B cell (primary cell): ENCODE data around the gene FHIT. TPM values are rescaled to one million over a fixed set of nuclear protein-coding genes. Genes with fewer than 3 reads are reported as not detected.

Experiments
- ATAC-seq: fragments of 200-7000 bp; cut with Tn5 transposase; one replicate; pipeline ENCODE4 v1.10.0; 2021; ENCODE audit warnings: low read depth, mild to moderate bottlenecking, moderate number of reproducible peaks, moderate library complexity
- CTCF ChIA-PET: fragments of 350-600 bp; sonication (Branson Sonifier 250); formaldehyde crosslinking; loops from one replicate; lab custom pipeline; 2021; ENCODE audit warnings: antibody characterized with exemption, inconsistent platforms; lab: Charles Lee
- POLR2A ChIA-PET: fragments of 350-600 bp; sonication (Branson Sonifier 250); formaldehyde crosslinking; loops from one replicate; lab custom pipeline; 2021; ENCODE audit warnings: antibody characterized with exemption; lab: Charles Lee
- DNase-seq: peaks from one replicate; pipeline ENCODE4 v3.0.0; 2013
- H2AFZ ChIP-seq: 2 replicates; pipeline ENCODE4 v1.6.1; 2012; ENCODE audit warnings: mild to moderate bottlenecking, low read depth, low read length; ENCODE audit not compliant: insufficient read depth, poor library complexity, severe bottlenecking
- H3K27ac ChIP-seq, 2 donors: 1 replicate in 1 of 2; 2 replicates in 1 of 2; pipeline ENCODE4 v1.5.1; 2012 to 2013; ENCODE audit warnings: low read length in 2 of 2, mild to moderate bottlenecking in 2 of 2, moderate library complexity in 1 of 2
- H3K27me3 ChIP-seq, 4 experiments: fragments of 200-600 bp in 1 of 4; sonication (generic) in 1 of 4; replicated peaks in 1 of 4; 1 replicate in 2 of 4; 2 replicates in 2 of 4; pipeline versions ENCODE4 v1.6.1 to v1.7.0; 2013 to 2016; ENCODE audit warnings: low read length in 3 of 4, mild to moderate bottlenecking in 2 of 4, mixed read lengths in 1 of 4, moderate library complexity in 1 of 4; ENCODE audit not compliant: insufficient read depth in 4 of 4, control insufficient read depth in 3 of 4; ENCODE audit errors: control extremely low read depth in 1 of 4
- H3K36me3 ChIP-seq, 2 experiments: replicated peaks in 1 of 2; 1 replicate in 1 of 2; 2 replicates in 1 of 2; pipeline versions ENCODE4 v1.6.1 to v1.7.1; 2013; ENCODE audit warnings: low read length in 1 of 2; ENCODE audit not compliant: insufficient read depth in 2 of 2, control insufficient read depth in 1 of 2; ENCODE audit errors: control extremely low read depth in 1 of 2, extremely low read depth in 1 of 2
- H3K4me1 ChIP-seq, 2 donors: fragments of 200-600 bp in 1 of 2; sonication (generic) in 1 of 2; 1 replicate in 1 of 2; 2 replicates in 1 of 2; pipeline versions ENCODE4 v1.5.1 to v1.6.1; 2013 to 2017; ENCODE audit warnings: low read length in 2 of 2; ENCODE audit not compliant: control insufficient read depth in 2 of 2, insufficient read depth in 2 of 2
- H3K4me2 ChIP-seq: replicated peaks from 2 replicates; pipeline ENCODE3; 2012; ENCODE audit warnings: mild to moderate bottlenecking, low read depth, low read length; ENCODE audit not compliant: poor library complexity, severe bottlenecking
- H3K4me3 ChIP-seq, 5 experiments: fragments of 200-600 bp in 1 of 5; sonication (generic) in 1 of 5; 1 replicate in 3 of 5; 2 replicates in 2 of 5; pipeline versions ENCODE4 v1.5.1 to v1.7.0; 2011 to 2016; ENCODE audit warnings: low read length in 4 of 5, mild to moderate bottlenecking in 4 of 5, low read depth in 2 of 5, control low read depth in 1 of 5, moderate library complexity in 1 of 5; ENCODE audit not compliant: insufficient read depth in 1 of 5; ENCODE audit errors: control extremely low read depth in 1 of 5, extremely low read depth in 1 of 5
- H3K79me2 ChIP-seq: fragments of 200-600 bp; sonication (generic); one replicate; pipeline ENCODE4 v1.6.0; 2016; ENCODE audit warnings: low read length; ENCODE audit not compliant: control insufficient read depth, insufficient read depth
- H3K9ac ChIP-seq: fragments of 200-600 bp; sonication (generic); 2 replicates; pipeline ENCODE4 v1.6.1; 2017; ENCODE audit warnings: mild to moderate bottlenecking, low read length, moderate library complexity
- H3K9me3 ChIP-seq, 3 donors: one replicate each; pipeline versions ENCODE4 v1.6.1 to v1.7.1; 2013; ENCODE audit warnings: low read length in 2 of 3; ENCODE audit not compliant: control insufficient read depth in 2 of 3, insufficient read depth in 1 of 3; ENCODE audit errors: control extremely low read depth in 1 of 3
- H4K20me1 ChIP-seq: 2 replicates; pipeline ENCODE4 v1.6.0; 2012; ENCODE audit warnings: mild to moderate bottlenecking, low read length; ENCODE audit not compliant: insufficient read depth, control insufficient read depth, poor library complexity, severe bottlenecking
- H3K27ac Mint-ChIP-seq: one replicate; pipeline ENCODE4 v1.8.0; 2021; ENCODE audit warnings: mixed read lengths
- H3K27me3 Mint-ChIP-seq: one replicate; pipeline ENCODE4 v1.8.0; 2021; ENCODE audit warnings: mixed read lengths
- H3K4me1 Mint-ChIP-seq: one replicate; pipeline ENCODE4 v1.8.0; 2021; ENCODE audit warnings: mixed read lengths
- H3K4me3 Mint-ChIP-seq: one replicate; pipeline ENCODE4 v1.8.0; 2021; ENCODE audit warnings: mixed read lengths
- H3K9me3 Mint-ChIP-seq: one replicate; pipeline ENCODE4 v1.8.0; 2022; ENCODE audit warnings: mixed read lengths; ENCODE audit not compliant: insufficient read depth
- EZH2 ChIP-seq: IDR thresholded peaks from 2 replicates; pipeline ENCODE4 v1.6.1; 2012; ENCODE audit warnings: borderline replicate concordance, low read depth, mild to moderate bottlenecking, moderate library complexity, low read length; ENCODE audit not compliant: insufficient read depth, poor library complexity, severe bottlenecking
- WGBS: methylation state at CpG from one replicate; pipeline ENCODE4 v1.1.5; 2013; ENCODE audit warnings: missing lambda C conversion rate; ENCODE audit not compliant: insufficient coverage; 5-methylcytosine and 5-hydroxymethylcytosine counted together
- intact Hi-C: fragments of 100-400 bp; cut with micrococcal nuclease; formaldehyde crosslinking; loops from one replicate; pipeline ENCODE4 v1.10.0; 2022
- polyA plus RNA-seq: library from polyadenylated mRNA; depleted of rRNA; stranded (reverse); fragments of >200 nt; gene quantifications from 2 replicates; pipeline ENCODE4 v1.2.3, GENCODE V29; 2012
- total RNA-seq, 2 donors: library from RNA; stranded (reverse); fragments of 120-200 nt in 1 of 2; gene quantifications; 1 replicate in 1 of 2; 2 replicates in 1 of 2; pipeline versions ENCODE4 v1.2.3 to v1.2.4, GENCODE V29; 2013 to 2022
- TF ChIP-seq, protein P1 (sequence below): fragments of 200-600 bp; IDR thresholded peaks from one replicate; pipeline ENCODE4 v1.8.0; 2022; ENCODE audit warnings: antibody characterized with exemption, mild to moderate bottlenecking

The FHIT gene
- total and polyA plus RNA-seq, 2 donors (not counting 1 experiment from before 2014, with no cell fraction given): 1.7 to 7.8 TPM

DNA sequence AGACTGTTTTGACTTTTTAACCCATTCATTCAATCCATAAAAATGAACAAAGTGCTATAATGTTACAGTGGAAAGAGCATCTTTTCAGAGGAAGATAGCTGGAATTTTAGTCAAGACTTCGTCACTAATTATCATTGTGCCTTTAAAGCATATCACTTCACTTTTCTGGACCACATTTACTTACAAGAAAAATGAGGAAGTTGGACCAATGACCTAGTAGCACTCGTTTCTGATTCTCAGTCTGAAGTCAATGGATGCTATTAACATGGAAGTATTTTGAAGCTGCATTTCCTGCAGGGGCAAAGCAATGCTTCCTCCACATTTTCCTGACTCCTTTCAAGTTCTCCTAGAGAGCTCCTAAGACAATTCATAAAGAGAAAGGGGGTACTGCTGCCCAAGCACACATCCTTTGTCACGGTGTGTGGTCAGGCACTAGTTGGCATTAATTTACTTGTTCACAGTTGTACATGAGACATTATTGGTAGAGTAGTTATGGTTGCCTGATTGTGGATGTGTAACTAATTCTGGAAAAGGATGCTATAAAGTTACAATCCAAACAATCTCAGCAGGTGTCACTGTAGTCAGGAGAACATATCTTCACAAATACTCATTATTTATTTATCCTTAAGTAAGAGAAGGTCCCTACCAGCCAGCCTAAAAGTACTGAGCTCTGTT is 1049.1 kb downstream of the FHIT start:
- H4K20me1 ChIP-seq: no peaks in the 10 kb centered on the region
- Mint-ChIP-seq H3K4me3 (no peak overlapping the region), H3K4me1 (peaks cover 3% of the 10 kb centered on the region), H3K9me3 (no peaks in the 10 kb centered on the region), H3K27me3 (no peaks in the 10 kb centered on the region), H3K27ac (no peak overlapping the region)
- no peaks in the 10 kb centered on the region for H3K79me2 ChIP-seq
- DNase-seq (no peak), ATAC-seq (no peak)
- POLR2A ChIA-PET: no interaction called here
- no CpG with 5 or more reads among the region's 3 CpGs for WGBS
- H2AFZ ChIP-seq: no peak overlapping the region
- H3K4me3 ChIP-seq: no peak overlapping the region
- CTCF ChIA-PET: no interaction called here
- H3K36me3 ChIP-seq: no peaks in the 10 kb centered on the region
- no peak overlapping the region for H3K9ac ChIP-seq
- no peaks in the 10 kb centered on the region for H3K27me3 ChIP-seq
- no peak overlapping the region for H3K27ac ChIP-seq
- no peaks in the 10 kb centered on the region for H3K4me1 ChIP-seq
- H3K9me3 ChIP-seq: no peaks in the 10 kb centered on the region
- intact Hi-C loops: no loop called here
- H3K4me2 ChIP-seq: no peak overlapping the region
- TF ChIP-seq, protein P1, sequence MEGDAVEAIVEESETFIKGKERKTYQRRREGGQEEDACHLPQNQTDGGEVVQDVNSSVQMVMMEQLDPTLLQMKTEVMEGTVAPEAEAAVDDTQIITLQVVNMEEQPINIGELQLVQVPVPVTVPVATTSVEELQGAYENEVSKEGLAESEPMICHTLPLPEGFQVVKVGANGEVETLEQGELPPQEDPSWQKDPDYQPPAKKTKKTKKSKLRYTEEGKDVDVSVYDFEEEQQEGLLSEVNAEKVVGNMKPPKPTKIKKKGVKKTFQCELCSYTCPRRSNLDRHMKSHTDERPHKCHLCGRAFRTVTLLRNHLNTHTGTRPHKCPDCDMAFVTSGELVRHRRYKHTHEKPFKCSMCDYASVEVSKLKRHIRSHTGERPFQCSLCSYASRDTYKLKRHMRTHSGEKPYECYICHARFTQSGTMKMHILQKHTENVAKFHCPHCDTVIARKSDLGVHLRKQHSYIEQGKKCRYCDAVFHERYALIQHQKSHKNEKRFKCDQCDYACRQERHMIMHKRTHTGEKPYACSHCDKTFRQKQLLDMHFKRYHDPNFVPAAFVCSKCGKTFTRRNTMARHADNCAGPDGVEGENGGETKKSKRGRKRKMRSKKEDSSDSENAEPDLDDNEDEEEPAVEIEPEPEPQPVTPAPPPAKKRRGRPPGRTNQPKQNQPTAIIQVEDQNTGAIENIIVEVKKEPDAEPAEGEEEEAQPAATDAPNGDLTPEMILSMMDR: no peak
- no peak for TF ChIP-seq EZH2

DNA sequence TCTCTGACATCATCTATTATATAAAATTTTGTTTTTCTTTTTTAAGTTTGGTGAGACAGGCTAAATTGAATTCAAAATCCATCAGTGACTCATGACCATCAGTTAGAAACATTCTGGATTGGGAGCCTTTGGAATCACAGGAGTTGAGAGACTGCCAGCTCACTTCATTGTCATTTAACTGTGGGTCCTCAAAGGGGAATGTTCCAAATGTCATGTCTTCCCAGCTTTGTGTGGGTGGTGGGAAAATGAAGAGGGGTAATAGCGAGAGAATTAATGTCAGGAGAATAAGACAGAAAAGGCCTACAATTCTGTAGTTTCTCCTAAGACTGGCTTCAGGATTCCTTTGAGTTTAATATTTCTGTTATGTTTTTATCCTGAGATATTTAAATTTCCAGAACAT is 1051.9 kb downstream of the FHIT start:
- Histone ChIP-seq H3K4me2 (no peak overlapping the region), H4K20me1 (no peaks in the 10 kb centered on the region), H3K9me3 (no peaks in the 10 kb centered on the region), H3K27ac (no peak overlapping the region), H2AFZ (no peak overlapping the region), H3K4me3 (no peak overlapping the region), H3K79me2 (no peaks in the 10 kb centered on the region), H3K9ac (no peak overlapping the region), H3K36me3 (no peaks in the 10 kb centered on the region), H3K4me1 (no peaks in the 10 kb centered on the region), H3K27me3 (no peaks in the 10 kb centered on the region)
- CTCF ChIA-PET: no interaction called here
- intact Hi-C loops: no loop called here
- Mint-ChIP-seq H3K27me3 (no peaks in the 10 kb centered on the region), H3K27ac (no peak overlapping the region), H3K4me1 (peaks cover 3% of the 10 kb centered on the region), H3K9me3 (no peaks in the 10 kb centered on the region), H3K4me3 (no peak overlapping the region)
- no CpG with 5 or more reads among the region's 1 CpG for WGBS
- TF ChIP-seq EZH2: no peak
- TF ChIP-seq, protein P1: no peak
- ATAC-seq: no peak
- POLR2A ChIA-PET: no interaction called here
- no peak for DNase-seq
